ENCODE measurements around the gene FBXO47.
A peak's percentile ranks its signal among the peaks of the same experiment; 100 is the strongest.

Gene FBXO47

DNA sequence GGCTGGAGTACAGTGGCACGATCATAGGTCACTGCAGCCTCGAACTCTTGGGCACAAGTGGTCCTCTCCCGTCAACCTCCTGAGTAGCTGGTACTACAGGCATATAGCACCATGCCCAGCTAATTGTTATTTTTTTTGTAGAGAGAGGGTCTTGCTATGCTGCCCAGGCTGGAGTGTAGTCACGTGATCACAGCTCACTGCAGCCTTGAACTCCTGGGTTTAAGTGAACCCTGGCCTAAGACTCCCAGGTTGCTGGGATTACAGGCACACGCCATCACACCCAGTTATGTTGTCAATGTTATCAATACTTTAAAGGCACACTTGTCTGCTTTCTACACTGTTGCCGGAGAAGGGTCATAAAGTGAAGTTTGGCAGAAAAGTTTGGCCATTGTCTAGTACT lies 63.8 kb downstream of the FBXO47 start:
- WGBS (ENCODE audit: extremely low coverage, insufficient coverage, low lambda C conversion rate): no CpG with 5 or more reads among the region's 6 CpGs
- H3K4me3 ChIP-seq (ENCODE audit: low read length): no peak overlapping the region
- H3K4ac ChIP-seq (ENCODE audit: low read depth, low read length): no peak overlapping the region
- no peak overlapping the region for H2BK120ac ChIP-seq (ENCODE audit: low read depth, low read length)
- no peaks in the 10 kb centered on the region for H3K27me3 ChIP-seq (ENCODE audit: insufficient read depth, low read length, poor library complexity)
- H3K4me1 ChIP-seq (ENCODE audit: control insufficient read depth, low read depth, low read length): peaks cover 4% of the 10 kb centered on the region
- H3K23ac ChIP-seq (ENCODE audit: low read length): no peak overlapping the region
- no peak overlapping the region for H2AK5ac ChIP-seq (ENCODE audit: low read length)
- peaks cover 18% of the 10 kb centered on the region for H3K79me1 ChIP-seq (ENCODE audit: low read length)
- no peak overlapping the region for H4K5ac ChIP-seq (ENCODE audit: low read length)
- no peak overlapping the region for H4K8ac ChIP-seq (ENCODE audit: low read depth, low read length)
- H3K18ac ChIP-seq (ENCODE audit: low read length): no peak overlapping the region
- H3K9ac ChIP-seq (ENCODE audit: low read length): no peak overlapping the region
- no peak overlapping the region for H3K56ac ChIP-seq (ENCODE audit: low read length)
- H3K27ac ChIP-seq (ENCODE audit: low read depth, low read length): no peak overlapping the region
- H3K36me3 ChIP-seq (ENCODE audit: control insufficient read depth, insufficient read depth, low read length): peaks cover 2% of the 10 kb centered on the region
- no peak overlapping the region for H3K4me2 ChIP-seq (ENCODE audit: low read length)
- DNase-seq: no peak
- H2BK5ac ChIP-seq (ENCODE audit: low read length): no peak overlapping the region
- H3K79me2 ChIP-seq (ENCODE audit: control insufficient read depth, insufficient read depth, low read length): peaks cover 16% of the 10 kb centered on the region
- no peak overlapping the region for H2BK15ac ChIP-seq (replicated peaks; ENCODE audit: low read depth)

DNA sequence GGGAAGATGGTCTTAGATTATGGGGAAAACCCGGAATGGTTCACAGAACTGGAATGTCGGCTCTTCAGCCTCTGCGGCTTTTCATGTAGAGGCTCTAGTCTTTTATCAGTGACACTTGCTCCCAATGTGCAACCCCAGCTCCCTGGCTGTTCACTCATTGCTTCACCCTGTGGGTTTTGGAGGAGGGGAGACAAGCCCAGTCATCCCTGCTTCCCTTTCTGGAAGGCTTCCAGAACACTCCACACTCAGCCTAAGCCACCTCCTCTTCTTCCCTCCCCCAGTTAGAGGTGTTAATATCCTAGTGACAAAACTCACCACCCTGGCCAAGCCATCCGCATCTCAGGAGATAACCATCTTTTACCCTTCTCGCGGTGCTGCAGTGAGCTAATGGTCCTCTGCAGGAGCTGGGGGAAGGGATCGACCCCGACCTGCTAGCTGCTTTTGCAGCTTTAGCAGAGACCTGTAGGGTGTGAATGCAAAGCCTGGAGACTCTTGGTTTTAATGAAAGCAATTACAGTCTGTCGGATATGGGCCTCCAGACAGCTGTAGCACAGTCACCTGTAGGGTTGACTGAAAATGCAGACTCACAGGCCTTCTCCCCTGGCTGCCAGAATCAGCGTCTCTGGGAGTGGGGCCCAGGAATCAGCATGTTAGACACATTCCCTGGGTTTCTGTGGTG lies 66.1 kb downstream of the FBXO47 start:
- Histone ChIP-seq H3K4me1 (ENCODE audit: control insufficient read depth, low read depth, low read length) (peaks cover 4% of the 10 kb centered on the region), H2BK5ac (ENCODE audit: low read length) (no peak overlapping the region), H2AK5ac (ENCODE audit: low read length) (no peak overlapping the region), H3K4me3 (ENCODE audit: low read length) (no peak overlapping the region), H3K9ac (ENCODE audit: low read length) (no peak overlapping the region), H3K4me2 (ENCODE audit: low read length) (no peak overlapping the region), H3K79me1 (ENCODE audit: low read length) (peaks cover 18% of the 10 kb centered on the region), H3K23ac (ENCODE audit: low read length) (no peak overlapping the region), H4K5ac (ENCODE audit: low read length) (no peak overlapping the region), H3K18ac (ENCODE audit: low read length) (peak overlapping the region; percentile 89), H2BK120ac (ENCODE audit: low read depth, low read length) (no peak overlapping the region), H3K56ac (ENCODE audit: low read length) (peak overlapping the region; percentile 60), H3K79me2 (ENCODE audit: control insufficient read depth, insufficient read depth, low read length) (peaks cover 7% of the 10 kb centered on the region), H3K27ac (ENCODE audit: low read depth, low read length) (peak overlapping the region; percentile 92), H3K27me3 (ENCODE audit: insufficient read depth, low read length, poor library complexity) (no peaks in the 10 kb centered on the region), H2BK15ac (replicated peaks; ENCODE audit: low read depth) (no peak overlapping the region), H3K36me3 (ENCODE audit: control insufficient read depth, insufficient read depth, low read length) (no peaks in the 10 kb centered on the region), H4K8ac (ENCODE audit: low read depth, low read length) (no peak overlapping the region), H3K4ac (ENCODE audit: low read depth, low read length) (no peak overlapping the region)
- no CpG with 5 or more reads among the region's 10 CpGs for WGBS (ENCODE audit: extremely low coverage, insufficient coverage, low lambda C conversion rate)
- DNase-seq: peak; percentile 99

DNA sequence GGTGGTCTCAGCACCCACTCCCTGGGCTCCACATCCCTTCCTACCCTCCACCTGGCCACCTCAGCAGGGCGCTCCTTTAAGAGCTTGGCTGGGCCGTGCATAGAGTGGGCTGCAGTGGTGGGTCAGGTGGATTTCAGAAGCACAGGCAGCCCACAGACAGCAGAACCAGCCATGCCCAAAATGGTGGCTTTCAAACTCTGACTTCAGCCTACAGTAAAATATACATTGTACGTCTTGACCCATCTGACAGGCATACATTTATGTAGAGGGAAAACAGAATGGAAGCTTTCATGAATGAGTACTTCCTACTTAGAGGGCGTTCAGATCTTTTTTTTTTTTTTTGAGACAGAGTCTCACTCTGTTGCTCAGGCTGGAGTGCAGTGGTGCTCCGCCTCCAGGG lies 67.8 kb downstream of the FBXO47 start:
- Histone ChIP-seq H3K27ac (ENCODE audit: low read depth, low read length) (peak overlapping the region; percentile 20), H3K79me2 (ENCODE audit: control insufficient read depth, insufficient read depth, low read length) (peaks cover 5% of the 10 kb centered on the region), H2BK15ac (replicated peaks; ENCODE audit: low read depth) (no peak overlapping the region), H3K56ac (ENCODE audit: low read length) (no peak overlapping the region), H4K8ac (ENCODE audit: low read depth, low read length) (no peak overlapping the region), H2BK5ac (ENCODE audit: low read length) (no peak overlapping the region), H3K9ac (ENCODE audit: low read length) (no peak overlapping the region), H2BK120ac (ENCODE audit: low read depth, low read length) (no peak overlapping the region), H3K4ac (ENCODE audit: low read depth, low read length) (no peak overlapping the region), H2AK5ac (ENCODE audit: low read length) (no peak overlapping the region), H3K4me1 (ENCODE audit: control insufficient read depth, low read depth, low read length) (peaks cover 4% of the 10 kb centered on the region), H3K4me2 (ENCODE audit: low read length) (no peak overlapping the region), H3K18ac (ENCODE audit: low read length) (no peak overlapping the region), H4K5ac (ENCODE audit: low read length) (no peak overlapping the region), H3K36me3 (ENCODE audit: control insufficient read depth, insufficient read depth, low read length) (no peaks in the 10 kb centered on the region), H3K27me3 (ENCODE audit: insufficient read depth, low read length, poor library complexity) (no peaks in the 10 kb centered on the region), H3K23ac (ENCODE audit: low read length) (no peak overlapping the region), H3K4me3 (ENCODE audit: low read length) (no peak overlapping the region), H3K79me1 (ENCODE audit: low read length) (peaks cover 18% of the 10 kb centered on the region)
- DNase-seq: no peak
- WGBS (ENCODE audit: extremely low coverage, insufficient coverage, low lambda C conversion rate): no CpG with 5 or more reads among the region's 5 CpGs

DNA sequence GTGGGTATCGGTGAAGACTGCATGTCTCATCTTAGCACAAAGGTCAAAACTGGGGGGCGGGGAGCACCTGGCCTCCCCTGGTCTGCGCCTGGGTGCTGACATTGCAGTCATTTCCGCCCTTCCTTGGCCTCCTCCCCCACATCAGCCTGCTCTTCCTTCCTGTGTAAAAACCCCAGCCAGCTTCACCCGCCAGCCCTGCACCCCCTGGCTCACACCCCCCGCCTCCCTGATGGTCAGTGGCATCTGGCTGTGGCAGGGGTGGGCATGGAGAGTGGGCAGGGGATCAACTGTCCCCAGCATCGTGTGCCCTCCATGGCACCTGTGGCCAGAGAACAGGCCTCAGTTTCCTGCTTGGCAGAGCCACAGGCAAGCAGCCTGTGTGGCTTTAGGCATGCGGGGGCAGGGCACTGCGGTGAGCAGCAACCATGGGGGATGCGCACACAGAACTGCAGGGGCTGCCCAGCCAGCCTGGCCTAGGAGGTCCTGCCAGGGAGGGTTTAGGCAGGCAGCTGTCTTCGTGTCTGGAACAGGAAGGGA lies 68.3 kb downstream of the FBXO47 start:
- Histone ChIP-seq H3K36me3 (ENCODE audit: control insufficient read depth, insufficient read depth, low read length) (no peaks in the 10 kb centered on the region), H3K27me3 (ENCODE audit: insufficient read depth, low read length, poor library complexity) (no peaks in the 10 kb centered on the region), H2BK15ac (replicated peaks; ENCODE audit: low read depth) (no peak overlapping the region), H3K4me3 (ENCODE audit: low read length) (no peak overlapping the region), H3K4ac (ENCODE audit: low read depth, low read length) (no peak overlapping the region), H3K27ac (ENCODE audit: low read depth, low read length) (peak overlapping the region; percentile 20), H3K79me2 (ENCODE audit: control insufficient read depth, insufficient read depth, low read length) (peaks cover 5% of the 10 kb centered on the region), H3K23ac (ENCODE audit: low read length) (no peak overlapping the region), H3K9ac (ENCODE audit: low read length) (no peak overlapping the region), H3K4me2 (ENCODE audit: low read length) (no peak overlapping the region), H4K8ac (ENCODE audit: low read depth, low read length) (no peak overlapping the region), H2AK5ac (ENCODE audit: low read length) (no peak overlapping the region), H4K5ac (ENCODE audit: low read length) (no peak overlapping the region), H3K4me1 (ENCODE audit: control insufficient read depth, low read depth, low read length) (peaks cover 4% of the 10 kb centered on the region), H2BK120ac (ENCODE audit: low read depth, low read length) (no peak overlapping the region), H2BK5ac (ENCODE audit: low read length) (no peak overlapping the region), H3K18ac (ENCODE audit: low read length) (no peak overlapping the region), H3K56ac (ENCODE audit: low read length) (no peak overlapping the region), H3K79me1 (ENCODE audit: low read length) (peaks cover 18% of the 10 kb centered on the region)
- WGBS (ENCODE audit: extremely low coverage, insufficient coverage, low lambda C conversion rate): no CpG with 5 or more reads among the region's 11 CpGs
- DNase-seq: no peak

DNA sequence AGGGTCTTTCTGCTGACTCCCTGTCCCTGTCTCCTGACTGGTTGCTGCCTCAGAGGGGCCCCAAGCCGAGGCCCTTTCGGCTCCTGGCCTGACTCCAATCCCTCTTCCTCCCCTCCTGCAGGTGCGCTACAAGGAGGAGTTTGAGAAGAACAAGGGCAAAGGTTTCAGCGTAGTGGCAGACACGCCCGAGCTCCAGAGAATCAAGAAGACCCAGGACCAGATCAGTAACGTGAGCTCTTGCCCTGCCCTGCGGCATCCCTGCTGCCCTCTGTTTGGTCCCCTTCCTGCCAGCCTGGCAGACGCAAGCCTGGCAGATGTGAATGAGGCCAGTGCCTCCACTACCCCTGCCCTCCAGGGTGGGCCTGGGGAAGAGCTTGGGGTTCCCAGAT lies 68.9 kb downstream of the FBXO47 start:
- Histone ChIP-seq H3K4me1 (ENCODE audit: control insufficient read depth, low read depth, low read length) (peaks cover 4% of the 10 kb centered on the region), H3K4me3 (ENCODE audit: low read length) (no peak overlapping the region), H2AK5ac (ENCODE audit: low read length) (no peak overlapping the region), H3K4ac (ENCODE audit: low read depth, low read length) (no peak overlapping the region), H3K36me3 (ENCODE audit: control insufficient read depth, insufficient read depth, low read length) (no peaks in the 10 kb centered on the region), H3K18ac (ENCODE audit: low read length) (no peak overlapping the region), H3K27ac (ENCODE audit: low read depth, low read length) (no peak overlapping the region), H3K79me2 (ENCODE audit: control insufficient read depth, insufficient read depth, low read length) (peaks cover 4% of the 10 kb centered on the region), H2BK15ac (replicated peaks; ENCODE audit: low read depth) (no peak overlapping the region), H3K9ac (ENCODE audit: low read length) (no peak overlapping the region), H2BK5ac (ENCODE audit: low read length) (no peak overlapping the region), H3K79me1 (ENCODE audit: low read length) (peaks cover 15% of the 10 kb centered on the region), H2BK120ac (ENCODE audit: low read depth, low read length) (no peak overlapping the region), H3K4me2 (ENCODE audit: low read length) (no peak overlapping the region), H3K23ac (ENCODE audit: low read length) (no peak overlapping the region), H3K56ac (ENCODE audit: low read length) (no peak overlapping the region), H3K27me3 (ENCODE audit: insufficient read depth, low read length, poor library complexity) (no peaks in the 10 kb centered on the region), H4K8ac (ENCODE audit: low read depth, low read length) (no peak overlapping the region), H4K5ac (ENCODE audit: low read length) (no peak overlapping the region)
- WGBS (ENCODE audit: extremely low coverage, insufficient coverage, low lambda C conversion rate): no CpG with 5 or more reads among the region's 9 CpGs
- DNase-seq: no peak
